HG03103 (cell line): ENCODE data around the gene WDR70.
"Not testable (repeated sequence)": the region's sequence is repeated elsewhere in the genome, so short reads cannot be mapped to it uniquely, and the experiment has no call there.

Experiments
- ATAC-seq: cut with Tn5 transposase; IDR thresholded peaks from one replicate; pipeline ENCODE4 v1.9.1; 2021; ENCODE audit warnings: low read depth; ENCODE audit not compliant: unreplicated experiment

Gene WDR70

GRCh38 chr5:37567566-37567965 lies 188.4 kb downstream of the WDR70 start:
- no peak for ATAC-seq

GRCh38 chr5:37568018-37568753 lies 189.1 kb downstream of the WDR70 start:
- ATAC-seq, result no peak

GRCh38 chr5:37568893-37569292 lies 189.8 kb downstream of the WDR70 start:
- ATAC-seq, result no peak

GRCh38 chr5:37569466-37569865 lies 190.3 kb downstream of the WDR70 start:
- no peak for ATAC-seq

GRCh38 chr5:37570597-37570996 lies 191.5 kb downstream of the WDR70 start:
- ATAC-seq, result no peak

- no peak for ATAC-seq
These were observed 192.9 kb downstream of the WDR70 start for GRCh38 chr5:37571985-37572384.

- no peak for ATAC-seq
These were observed 196.7 kb downstream of the WDR70 start for GRCh38 chr5:37575541-37576489.

- ATAC-seq, result no peak
These were observed 197.4 kb downstream of the WDR70 start for GRCh38 chr5:37576552-37576951.

GRCh38 chr5:37578176-37578575 lies 199.1 kb downstream of the WDR70 start:
- ATAC-seq, result no peak

- ATAC-seq, result no peak
These were observed 201.0 kb downstream of the WDR70 start for GRCh38 chr5:37580106-37580505.

- no peak for ATAC-seq
These were observed 203.1 kb downstream of the WDR70 start for GRCh38 chr5:37582202-37582601.

GRCh38 chr5:37593292-37593691 lies 214.2 kb downstream of the WDR70 start:
- ATAC-seq, result not testable (repeated sequence)

GRCh38 chr5:37594864-37595263 lies 215.7 kb downstream of the WDR70 start:
- ATAC-seq, result not testable (repeated sequence)

GRCh38 chr5:37598733-37599132 lies 219.6 kb downstream of the WDR70 start:
- no peak for ATAC-seq

- no peak for ATAC-seq
These were observed 222.0 kb downstream of the WDR70 start for GRCh38 chr5:37601163-37601562.

- no peak for ATAC-seq
These were observed 224.0 kb downstream of the WDR70 start for GRCh38 chr5:37603072-37603471.

GRCh38 chr5:37604290-37604689 lies 225.2 kb downstream of the WDR70 start:
- no peak for ATAC-seq

GRCh38 chr5:37606148-37606547 lies 227.0 kb downstream of the WDR70 start:
- no peak for ATAC-seq

- ATAC-seq, result no peak
These were observed 227.6 kb downstream of the WDR70 start for GRCh38 chr5:37606632-37607248.

- ATAC-seq, result no peak
These were observed 236.1 kb downstream of the WDR70 start for GRCh38 chr5:37615184-37615583.

GRCh38 chr5:37619353-37619752 lies 240.2 kb downstream of the WDR70 start:
- no peak for ATAC-seq
